GM12891 (cell line): Measurements from ENCODE around the gene IL2RA.

Source experiments
- POLR2A ChIP-seq: IDR thresholded peaks from 2 replicates; pipeline ENCODE4 v1.6.1; 2011; ENCODE audit warnings: low read depth, low read length, control low read depth
- POLR2AphosphoS5 ChIP-seq: IDR thresholded peaks from 2 replicates; pipeline ENCODE4 v1.6.1; 2011; ENCODE audit warnings: low read depth, low read length, control low read depth
- POU2F2 ChIP-seq: IDR thresholded peaks from 2 replicates; pipeline ENCODE4 v1.6.1; 2011; ENCODE audit warnings: low read depth, mild to moderate bottlenecking, control low read depth, low read length, moderate library complexity
- TAF1 ChIP-seq: IDR thresholded peaks from 2 replicates; pipeline ENCODE4 v1.6.1; 2011; ENCODE audit warnings: low read depth, low read length, control low read depth

- TF ChIP-seq POLR2AphosphoS5, result no peak
- no peak for TF ChIP-seq POLR2A
- no peak for TF ChIP-seq POU2F2
- no peak for TF ChIP-seq TAF1
Measured at GRCh38 chr10:6024334-6024682, 37.9 kb downstream of the IL2RA start.
